OCI-LY3 (cell line): Measurements from ENCODE around the gene KLF5.

Experiments used
- CTCF ChIP-seq: fragments of 200-600, 300-600 bp; sonication (generic); IDR thresholded peaks from 2 replicates; pipeline ENCODE4 v1.5.1; 2014; ENCODE audit warnings: antibody characterized with exemption, low read length, low read depth
- EZH2phosphoT487 ChIP-seq: fragments of 200-600 bp; shearing (Covaris generic); IDR thresholded peaks from 2 replicates; pipeline ENCODE4 v1.6.1; 2018; ENCODE audit warnings: antibody characterized with exemption, mixed run types, low read depth

- no peak for TF ChIP-seq CTCF
- no peak for TF ChIP-seq EZH2phosphoT487
Observed at GRCh38 chr13:73101351-73102007, 42.7 kb downstream of the KLF5 start.
